ENCODE data around the gene MRGPRD. TPM values are rescaled to one million over a fixed set of nuclear protein-coding genes. Genes with fewer than 3 reads are reported as not detected.

The MRGPRD gene
- total RNA-seq, 4 donors from 2014 or later, result not detected

GRCh38 chr11:68936358-68936636, 44.5 kb downstream of the MRGPRD start:
- WGBS, 2 donors, result 93 to 98% methylated on average over 10 of the region's 10 CpGs
- TF ChIP-seq, protein P1, sequence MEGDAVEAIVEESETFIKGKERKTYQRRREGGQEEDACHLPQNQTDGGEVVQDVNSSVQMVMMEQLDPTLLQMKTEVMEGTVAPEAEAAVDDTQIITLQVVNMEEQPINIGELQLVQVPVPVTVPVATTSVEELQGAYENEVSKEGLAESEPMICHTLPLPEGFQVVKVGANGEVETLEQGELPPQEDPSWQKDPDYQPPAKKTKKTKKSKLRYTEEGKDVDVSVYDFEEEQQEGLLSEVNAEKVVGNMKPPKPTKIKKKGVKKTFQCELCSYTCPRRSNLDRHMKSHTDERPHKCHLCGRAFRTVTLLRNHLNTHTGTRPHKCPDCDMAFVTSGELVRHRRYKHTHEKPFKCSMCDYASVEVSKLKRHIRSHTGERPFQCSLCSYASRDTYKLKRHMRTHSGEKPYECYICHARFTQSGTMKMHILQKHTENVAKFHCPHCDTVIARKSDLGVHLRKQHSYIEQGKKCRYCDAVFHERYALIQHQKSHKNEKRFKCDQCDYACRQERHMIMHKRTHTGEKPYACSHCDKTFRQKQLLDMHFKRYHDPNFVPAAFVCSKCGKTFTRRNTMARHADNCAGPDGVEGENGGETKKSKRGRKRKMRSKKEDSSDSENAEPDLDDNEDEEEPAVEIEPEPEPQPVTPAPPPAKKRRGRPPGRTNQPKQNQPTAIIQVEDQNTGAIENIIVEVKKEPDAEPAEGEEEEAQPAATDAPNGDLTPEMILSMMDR (IDR thresholded peaks at IDR 0.05), result no peak
- no peak for TF ChIP-seq POLR2A (IDR thresholded peaks at IDR 0.05)
- intact Hi-C loops (cut with DNase I; ENCODE audit: low total_unique reads), result no loop called here
- no peak for DNase-seq (ENCODE audit: low spot score in 2 of 2)
- H3K4me3 ChIP-seq (ENCODE audit: low read depth, poor library complexity, severe bottlenecking), result no peak overlapping the region

GRCh38 chr11:68935516-68936357, 45.0 kb downstream of the MRGPRD start:
- no peak for TF ChIP-seq POLR2A (IDR thresholded peaks at IDR 0.05)
- TF ChIP-seq, protein P1 (IDR thresholded peaks at IDR 0.05), result no peak
- no peak for DNase-seq (ENCODE audit: low spot score in 2 of 2)
- intact Hi-C loops (cut with DNase I; ENCODE audit: low total_unique reads), result no loop called here
- H3K4me3 ChIP-seq (ENCODE audit: low read depth, poor library complexity, severe bottlenecking), result no peak overlapping the region
- WGBS, 2 donors, result 94% methylated on average over 29 of the region's 29 CpGs

GRCh38 chr11:68935066-68935465, 45.7 kb downstream of the MRGPRD start:
- 73 to 85% methylated on average over 15 of the region's 15 CpGs for WGBS, 2 donors
- no peak for DNase-seq (ENCODE audit: low spot score in 2 of 2)
- H3K4me3 ChIP-seq (ENCODE audit: low read depth, poor library complexity, severe bottlenecking), result no peak overlapping the region
- intact Hi-C loops (cut with DNase I; ENCODE audit: low total_unique reads), result no loop called here
- no peak for TF ChIP-seq POLR2A (IDR thresholded peaks at IDR 0.05)
- TF ChIP-seq, protein P1 (IDR thresholded peaks at IDR 0.05), result no peak

DNA sequence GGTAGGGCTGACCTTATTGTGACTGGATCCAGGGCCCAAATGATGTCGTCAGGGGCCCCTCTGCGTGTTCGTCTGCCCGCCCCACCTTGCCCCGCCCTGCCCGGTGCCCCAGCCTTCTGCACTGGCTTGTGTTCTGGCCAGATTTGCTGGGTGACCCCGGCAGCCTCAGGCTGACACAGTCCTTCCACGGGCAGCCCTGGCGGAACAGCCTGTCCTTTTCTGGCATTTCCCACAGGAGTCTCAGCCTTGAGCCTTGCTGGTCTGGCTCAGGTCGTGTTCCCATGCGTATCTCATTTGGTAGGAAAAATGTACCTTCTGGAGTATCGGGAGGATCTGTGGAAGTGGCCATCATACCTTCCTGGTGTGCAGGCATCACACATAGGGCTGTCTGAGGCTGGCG, 46.1 kb downstream of the MRGPRD start:
- TF ChIP-seq POLR2A (IDR thresholded peaks at IDR 0.05), result no peak
- TF ChIP-seq, protein P1 (IDR thresholded peaks at IDR 0.05), result no peak
- no peak overlapping the region for H3K4me3 ChIP-seq (ENCODE audit: low read depth, poor library complexity, severe bottlenecking)
- no peak for DNase-seq (ENCODE audit: low spot score in 2 of 2)
- intact Hi-C loops (cut with DNase I; ENCODE audit: low total_unique reads), result no loop called here
- 79 to 81% methylated on average over 13 of the region's 13 CpGs for whole genome bisulfite sequencing, 2 donors

GRCh38 chr11:68934321-68934645, 46.5 kb downstream of the MRGPRD start:
- DNase-seq (ENCODE audit: low spot score in 2 of 2), result no peak
- intact Hi-C loops (cut with DNase I; ENCODE audit: low total_unique reads), result no loop called here
- whole genome bisulfite sequencing, 2 donors, result 93 to 94% methylated on average over 12 of the region's 12 CpGs
- TF ChIP-seq POLR2A (IDR thresholded peaks at IDR 0.05), result no peak
- TF ChIP-seq, protein P1 (IDR thresholded peaks at IDR 0.05), result no peak
- no peak overlapping the region for H3K4me3 ChIP-seq (ENCODE audit: low read depth, poor library complexity, severe bottlenecking)
